ENCODE measurements around the gene ABR.
"Not testable (repeated sequence)": the region's sequence is repeated elsewhere in the genome, so short reads cannot be mapped to it uniquely, and the experiment has no call there.

Gene ABR

GRCh38 chr17:1150863-1151600, 28.7 kb downstream of the ABR start:
- in situ Hi-C loops (cut with HindIII; ENCODE audit: low sequenced_read_pairs) = no loop called here

DNA sequence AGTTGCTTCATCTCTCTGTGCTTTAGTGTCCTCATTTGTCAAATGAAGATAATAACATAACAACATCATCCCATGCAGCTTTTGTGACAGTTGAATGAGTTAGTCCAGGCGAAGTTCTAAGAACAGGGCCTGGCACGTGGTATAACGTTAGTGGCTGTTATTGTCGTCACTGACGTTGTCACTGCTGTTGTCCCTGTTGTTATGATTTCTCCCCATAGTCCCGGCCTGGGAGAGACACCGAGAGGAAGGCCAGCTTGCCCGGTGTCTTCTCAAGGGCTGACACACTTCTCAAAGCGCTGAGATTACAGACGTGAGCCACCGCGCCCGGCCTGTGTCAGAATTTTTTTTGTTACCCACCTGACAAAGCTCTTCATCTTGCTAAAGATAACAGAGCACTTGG, 29.9 kb downstream of the ABR start:
- in situ Hi-C loops (cut with HindIII; ENCODE audit: low sequenced_read_pairs) = no loop called here

- in situ Hi-C loops (cut with HindIII; ENCODE audit: low sequenced_read_pairs) = no loop called here
Observed at GRCh38 chr17:1147664-1148063, 32.1 kb downstream of the ABR start.

GRCh38 chr17:1146561-1147265, 33.1 kb downstream of the ABR start:
- in situ Hi-C loops (cut with HindIII; ENCODE audit: low sequenced_read_pairs) = no loop called here

DNA sequence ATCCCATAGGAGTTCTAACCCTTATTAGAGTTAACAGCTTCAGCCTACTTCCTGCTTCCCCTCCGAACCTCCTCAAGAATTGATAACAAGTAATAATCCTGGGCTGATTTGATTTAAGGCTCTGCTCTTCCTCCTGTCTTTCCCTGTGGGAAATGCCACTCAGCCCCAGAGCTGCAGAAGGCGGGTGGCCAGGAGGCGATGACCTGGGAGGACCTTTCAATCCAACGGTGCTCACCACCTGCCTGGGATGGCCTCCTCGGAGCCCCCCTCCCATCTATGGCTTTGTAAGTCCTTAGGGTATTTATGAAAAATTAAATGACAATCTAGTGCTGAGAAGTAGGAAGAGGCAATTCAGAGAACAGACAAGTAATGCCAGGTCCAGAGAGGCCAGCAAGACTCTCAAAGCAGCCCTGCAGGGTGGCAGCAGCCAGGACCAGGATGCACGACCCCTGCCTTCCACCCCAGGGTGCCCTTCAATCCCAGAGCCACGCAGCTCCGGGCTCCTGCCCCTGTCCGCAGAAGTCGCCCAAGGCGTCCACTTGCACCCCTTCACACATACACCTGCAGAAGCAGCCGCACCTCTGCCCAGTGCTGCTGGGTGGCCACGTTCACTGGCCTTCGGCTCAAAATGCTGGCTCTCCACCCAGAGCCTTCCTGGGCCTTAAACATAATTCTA, 34.3 kb downstream of the ABR start:
- in situ Hi-C loops (cut with HindIII; ENCODE audit: low sequenced_read_pairs) = no loop called here

GRCh38 chr17:1144162-1144561, 35.6 kb downstream of the ABR start:
- in situ Hi-C loops (cut with HindIII; ENCODE audit: low sequenced_read_pairs) = no loop called here

DNA sequence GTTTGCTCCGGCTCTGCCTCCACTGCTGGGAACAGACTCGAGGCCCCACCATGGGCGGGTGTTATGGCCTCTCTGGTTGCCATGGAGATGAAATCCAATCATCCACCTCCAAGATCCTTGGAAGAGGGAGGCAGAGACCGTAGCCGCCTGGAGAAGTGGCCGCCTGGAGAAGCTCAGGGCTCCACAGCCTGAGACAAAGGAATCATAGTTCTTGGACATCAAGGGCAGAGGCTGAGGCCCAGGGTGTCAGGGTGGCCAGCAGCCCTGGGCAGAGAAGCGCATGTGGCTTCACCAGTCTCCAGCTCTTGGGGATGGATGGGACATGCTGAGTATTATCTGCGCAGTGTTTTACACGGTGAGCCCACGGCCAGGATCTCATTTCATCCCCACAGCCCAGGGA, 36.2 kb downstream of the ABR start:
- in situ Hi-C loops (cut with HindIII; ENCODE audit: low sequenced_read_pairs) = no loop called here

DNA sequence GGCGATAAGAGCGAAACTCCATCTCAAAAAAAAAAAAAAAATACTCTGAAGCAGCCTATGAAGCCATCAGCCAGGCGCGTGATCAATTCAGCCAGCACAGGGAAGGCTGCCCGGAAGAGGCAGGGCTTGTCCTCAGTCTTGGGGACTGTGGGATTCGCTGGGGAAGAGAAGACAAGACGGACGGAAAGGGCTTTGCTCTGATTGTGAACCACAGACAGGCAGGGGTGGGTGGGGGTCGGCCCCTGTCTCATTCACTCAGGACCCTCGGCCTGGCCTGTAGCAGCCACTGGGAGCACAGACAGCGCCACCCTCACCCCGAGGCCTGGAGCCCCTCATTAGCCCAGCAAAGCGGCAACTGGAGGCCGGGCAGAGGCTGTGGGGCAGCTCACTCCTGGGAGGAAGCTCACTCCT, 37.2 kb downstream of the ABR start:
- in situ Hi-C loops (cut with HindIII; ENCODE audit: low sequenced_read_pairs) = no loop called here

- in situ Hi-C loops (cut with HindIII; ENCODE audit: low sequenced_read_pairs) = no loop called here
Observed at GRCh38 chr17:1137465-1137894, 42.3 kb downstream of the ABR start.

DNA sequence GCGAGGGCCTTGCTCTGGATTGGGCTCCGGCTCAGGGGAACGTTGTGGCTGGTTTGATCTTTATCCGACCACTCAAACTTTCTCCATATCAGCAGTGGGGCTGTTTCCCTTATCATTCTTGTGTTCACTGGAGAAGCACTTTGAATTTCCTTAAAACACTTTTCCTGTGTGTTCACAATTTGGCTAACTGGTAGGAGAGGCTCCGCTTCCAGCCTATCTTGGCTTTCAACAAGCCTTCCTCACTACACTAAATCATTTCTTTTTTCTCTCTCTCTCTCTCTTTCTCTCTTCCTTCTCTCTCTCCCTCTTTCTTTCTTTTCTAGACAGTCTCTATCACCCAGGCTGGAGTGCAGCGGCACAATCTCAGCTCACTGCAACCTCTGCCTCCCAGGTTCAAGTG, 43.0 kb downstream of the ABR start:
- in situ Hi-C loops (cut with HindIII; ENCODE audit: low sequenced_read_pairs) = no loop called here

DNA sequence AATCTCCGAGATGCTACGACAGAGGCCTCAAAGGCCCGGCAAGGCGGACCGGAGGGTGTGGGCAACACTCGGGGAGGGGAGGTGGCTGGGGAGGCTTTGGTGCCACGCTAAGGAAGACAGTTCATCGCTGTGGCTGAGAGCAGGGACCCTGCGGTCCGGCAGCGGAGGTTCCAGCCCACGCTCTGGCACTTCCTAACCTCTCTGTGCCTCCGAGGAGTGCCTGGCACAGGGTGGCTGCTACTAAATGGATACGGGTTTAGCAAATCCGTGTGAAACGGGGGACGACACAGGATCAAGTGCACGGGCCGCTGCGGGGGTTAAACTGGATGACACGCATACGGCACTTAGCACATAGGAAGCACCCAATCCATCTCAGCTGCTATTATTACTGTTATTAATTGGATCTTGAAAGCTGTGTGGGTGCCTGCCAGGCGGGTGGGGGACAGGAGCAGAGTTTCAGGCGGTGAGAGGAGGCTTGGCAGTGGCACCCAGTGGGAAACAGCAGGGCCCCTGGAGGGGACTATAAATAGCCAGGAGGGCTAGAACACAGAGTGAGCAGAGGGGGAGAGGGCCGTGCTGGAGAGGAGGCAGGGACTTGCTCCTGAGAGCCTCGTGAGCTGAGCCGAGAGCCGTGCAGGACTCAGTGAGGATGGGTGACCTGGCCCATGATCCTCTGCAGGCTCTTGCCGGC, 45.0 kb downstream of the ABR start:
- in situ Hi-C loops (cut with HindIII; ENCODE audit: low sequenced_read_pairs) = no loop called here

DNA sequence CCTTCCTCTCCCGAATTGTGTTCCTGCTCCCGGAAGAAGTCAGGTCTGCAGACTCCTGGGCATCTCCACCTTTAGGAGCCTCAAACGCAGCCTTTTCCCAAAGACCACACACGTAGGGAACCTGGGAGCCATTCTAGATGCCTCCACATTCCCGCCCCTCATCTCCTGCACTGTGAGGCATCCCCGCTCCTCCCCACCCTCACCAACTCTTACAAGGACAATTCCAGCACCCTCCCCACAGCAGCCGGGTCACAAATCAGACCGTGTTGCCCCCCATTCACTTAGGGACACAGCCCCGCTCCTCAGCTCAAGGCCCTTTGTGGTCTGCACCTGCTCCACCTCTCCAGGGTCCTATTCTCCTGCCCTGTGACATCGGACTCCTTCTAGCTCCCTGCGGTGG, 49.6 kb downstream of the ABR start:
- in situ Hi-C loops (cut with HindIII; ENCODE audit: low sequenced_read_pairs) = no loop called here

- in situ Hi-C loops (cut with HindIII; ENCODE audit: low sequenced_read_pairs) = not testable (repeated sequence)
Observed at GRCh38 chr17:1128463-1128862, 51.3 kb downstream of the ABR start.

GRCh38 chr17:1126801-1127550, 52.8 kb downstream of the ABR start:
- in situ Hi-C loops (cut with HindIII; ENCODE audit: low sequenced_read_pairs) = no loop called here

GRCh38 chr17:1126250-1126797, 53.5 kb downstream of the ABR start:
- in situ Hi-C loops (cut with HindIII; ENCODE audit: low sequenced_read_pairs) = no loop called here

GRCh38 chr17:1125788-1126145, 54.0 kb downstream of the ABR start:
- in situ Hi-C loops (cut with HindIII; ENCODE audit: low sequenced_read_pairs) = no loop called here

DNA sequence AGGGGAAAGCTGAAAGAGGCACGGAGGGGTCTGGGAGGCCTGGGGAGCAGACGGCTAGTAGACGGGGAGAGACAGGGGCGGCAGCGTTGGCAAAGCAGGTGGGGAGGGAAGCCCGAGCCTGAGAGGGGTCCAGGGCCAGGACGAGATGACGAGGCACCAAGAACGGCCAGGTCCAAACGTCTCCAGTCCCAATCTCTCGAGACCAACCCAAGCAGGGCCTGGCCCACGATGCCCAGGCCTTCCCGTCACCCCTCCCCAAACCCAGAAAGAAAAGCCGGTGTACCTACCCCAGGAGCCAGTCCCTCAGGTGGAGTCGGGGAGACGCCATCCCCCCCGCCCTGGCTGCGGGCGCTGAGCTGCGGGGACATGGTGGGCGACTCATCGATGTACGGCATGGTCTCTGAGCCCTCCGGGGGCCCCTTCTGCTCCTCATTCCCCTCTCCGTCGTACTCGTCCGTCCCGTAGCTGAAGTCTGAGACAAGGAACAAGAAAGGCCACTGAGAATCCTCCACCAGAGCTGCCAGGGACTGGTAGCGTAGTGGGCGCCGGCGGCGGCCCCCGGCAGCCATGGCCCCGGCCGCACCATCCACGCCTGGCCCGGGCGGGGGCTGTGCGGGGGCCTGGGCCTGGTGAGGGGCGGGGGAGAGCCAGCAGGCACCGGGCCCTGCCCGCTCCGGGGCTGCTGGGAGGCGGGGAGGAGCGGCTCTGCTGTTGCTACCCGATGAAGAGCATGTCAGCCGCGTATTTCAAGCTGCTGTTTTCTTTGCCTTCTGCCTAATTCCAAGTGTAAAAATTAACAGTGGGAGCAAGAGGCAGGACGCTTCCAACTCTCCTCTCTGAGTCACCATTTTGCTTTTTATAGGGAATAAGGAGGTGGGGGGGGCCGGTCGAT, 54.6 kb downstream of the ABR start:
- in situ Hi-C loops (cut with HindIII; ENCODE audit: low sequenced_read_pairs) = no loop called here

GRCh38 chr17:1123921-1124715, 55.7 kb downstream of the ABR start:
- in situ Hi-C loops (cut with HindIII; ENCODE audit: low sequenced_read_pairs) = no loop called here

- in situ Hi-C loops (cut with HindIII; ENCODE audit: low sequenced_read_pairs) = no loop called here
Observed at GRCh38 chr17:1123393-1123831, 56.4 kb downstream of the ABR start.
